ENCODE data around the gene DGKG.

DNA sequence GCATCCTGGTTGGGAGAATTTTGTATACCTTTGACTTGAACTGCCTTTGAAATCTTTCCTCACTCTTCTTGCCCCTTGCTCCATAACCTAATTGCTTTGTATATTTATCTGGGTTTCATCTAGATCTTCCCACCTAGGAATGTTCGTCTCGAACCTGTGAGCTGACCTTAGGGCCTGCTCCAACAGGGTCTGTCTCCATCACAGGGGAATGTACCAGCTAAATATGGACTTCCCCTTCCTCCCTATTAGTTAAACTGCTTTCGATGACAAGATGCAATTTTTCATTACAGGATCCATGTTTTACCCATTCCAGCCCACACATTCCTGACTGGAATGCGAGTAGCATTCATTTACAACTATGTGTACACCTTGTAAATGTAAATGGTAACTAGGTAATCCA, 242.5 kb downstream of the DGKG start:
- no peak for TF ChIP-seq POLR2A (IDR thresholded peaks at IDR 0.05; ENCODE audit: low read length)
- TF ChIP-seq GATA1 (IDR thresholded peaks at IDR 0.05; ENCODE audit: low read depth, low read length), result no peak
